Measurements from ENCODE around the gene SCARB1. TPM values are rescaled to one million over a fixed set of nuclear protein-coding genes. Genes with fewer than 3 reads are reported as not detected.

Gene SCARB1
- total RNA-seq, 1 donor from 2014 or later: 44.5 TPM

DNA sequence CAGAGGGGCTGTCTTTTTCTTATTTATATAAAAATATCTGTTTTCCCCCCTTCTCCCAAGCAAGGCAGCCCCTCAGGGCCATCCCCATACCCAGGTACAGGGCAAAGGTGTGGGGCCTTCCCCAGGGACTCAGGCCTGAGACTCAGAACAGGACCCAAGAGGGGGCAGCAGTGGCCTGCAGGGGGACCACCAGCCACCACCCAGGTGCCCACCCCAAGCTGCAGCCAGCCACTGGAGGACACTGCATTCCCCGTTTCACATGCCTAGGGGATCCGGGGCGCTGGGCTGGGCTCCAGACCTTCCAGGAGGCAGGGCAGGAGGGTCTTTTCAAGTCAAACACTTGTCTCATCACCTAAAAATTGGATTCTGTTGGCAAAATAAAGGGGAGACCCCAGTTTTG lies 83.3 kb downstream of the SCARB1 start:
- peaks cover under 1% of the 10 kb centered on the region for H3K9me3 Mint-ChIP-seq (ENCODE audit: unreplicated experiment)

DNA sequence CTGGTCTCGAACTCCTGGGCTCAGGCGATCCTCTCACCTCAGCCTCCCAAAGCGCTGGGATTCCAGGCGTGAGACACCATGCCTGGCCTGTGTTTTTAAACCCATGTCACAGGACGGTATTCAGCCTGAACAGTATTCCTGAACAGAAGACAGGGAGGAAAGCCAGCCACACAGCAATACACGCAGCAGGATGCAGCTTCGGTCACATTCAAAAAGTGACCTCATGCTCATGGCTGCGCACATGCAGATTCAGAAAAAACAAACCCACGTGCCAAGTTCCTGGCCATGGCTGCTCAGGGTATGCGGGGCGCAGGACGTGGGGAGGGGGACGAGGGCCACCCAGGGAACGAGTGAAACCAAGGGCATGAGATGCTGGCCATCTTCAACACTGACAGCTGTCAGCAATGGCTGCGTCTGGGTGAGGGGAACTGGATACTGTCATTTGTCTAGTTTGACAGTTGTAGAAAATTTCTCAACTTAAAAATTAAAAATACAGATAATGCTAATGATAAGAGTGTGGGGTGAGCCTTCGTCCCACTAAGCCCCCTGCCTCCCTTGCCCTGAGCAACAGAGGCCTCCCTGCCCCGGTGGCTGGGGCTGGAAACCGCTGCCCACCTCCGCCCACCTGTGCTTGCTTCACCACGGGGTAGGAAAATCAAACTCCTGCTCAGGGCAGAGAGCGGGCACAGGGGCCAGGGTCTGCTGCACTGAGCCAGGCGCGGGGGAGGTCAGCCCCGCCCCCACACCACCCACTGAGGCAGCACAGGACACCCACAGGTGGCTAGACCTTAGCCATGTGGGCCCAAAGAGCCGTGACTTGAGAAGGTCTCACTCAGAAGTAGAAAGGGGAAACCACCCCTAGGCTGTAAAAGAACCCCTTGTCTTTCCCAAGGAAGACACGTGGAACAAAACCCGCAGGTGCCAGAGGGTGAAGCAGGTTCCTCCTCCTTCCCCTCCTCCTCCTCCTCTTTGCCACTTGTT lies 84.2 kb downstream of the SCARB1 start:
- no peak overlapping the region for H3K9ac ChIP-seq (ENCODE audit: low read length)
- Mint-ChIP-seq H3K9me3 (ENCODE audit: unreplicated experiment) (peaks cover 4% of the 10 kb centered on the region), H3K27me3 (ENCODE audit: low read depth, unreplicated experiment) (peaks cover 3% of the 10 kb centered on the region), H3K36me3 (ENCODE audit: low read depth, unreplicated experiment) (peaks cover 5% of the 10 kb centered on the region), H3K4me1 (ENCODE audit: low read depth, unreplicated experiment) (no peaks in the 10 kb centered on the region), H3K4me3 (ENCODE audit: unreplicated experiment) (no peak overlapping the region), H3K27ac (ENCODE audit: unreplicated experiment) (no peak overlapping the region)
- DNase-seq (ENCODE audit: low read depth) (no peak), FAIRE-seq (no peak)
- no peaks in the 10 kb centered on the region for H3K27me3 ChIP-seq (ENCODE audit: insufficient read depth, low read length)
- peaks cover 16% of the 10 kb centered on the region for H3K4me1 ChIP-seq (ENCODE audit: insufficient read depth, low read length)
- no peaks in the 10 kb centered on the region for H3K36me3 ChIP-seq (ENCODE audit: insufficient read depth, low read length)
- H3K9me3 ChIP-seq (ENCODE audit: insufficient read depth, low read depth, low read length): no peaks in the 10 kb centered on the region
- no peak overlapping the region for H3K4me2 ChIP-seq (ENCODE audit: low read length)
- H3K27ac ChIP-seq (ENCODE audit: low read depth, low read length): no peak overlapping the region
- H2AFZ ChIP-seq (ENCODE audit: low read depth, low read length): no peak overlapping the region
- TF ChIP-seq, protein P1, sequence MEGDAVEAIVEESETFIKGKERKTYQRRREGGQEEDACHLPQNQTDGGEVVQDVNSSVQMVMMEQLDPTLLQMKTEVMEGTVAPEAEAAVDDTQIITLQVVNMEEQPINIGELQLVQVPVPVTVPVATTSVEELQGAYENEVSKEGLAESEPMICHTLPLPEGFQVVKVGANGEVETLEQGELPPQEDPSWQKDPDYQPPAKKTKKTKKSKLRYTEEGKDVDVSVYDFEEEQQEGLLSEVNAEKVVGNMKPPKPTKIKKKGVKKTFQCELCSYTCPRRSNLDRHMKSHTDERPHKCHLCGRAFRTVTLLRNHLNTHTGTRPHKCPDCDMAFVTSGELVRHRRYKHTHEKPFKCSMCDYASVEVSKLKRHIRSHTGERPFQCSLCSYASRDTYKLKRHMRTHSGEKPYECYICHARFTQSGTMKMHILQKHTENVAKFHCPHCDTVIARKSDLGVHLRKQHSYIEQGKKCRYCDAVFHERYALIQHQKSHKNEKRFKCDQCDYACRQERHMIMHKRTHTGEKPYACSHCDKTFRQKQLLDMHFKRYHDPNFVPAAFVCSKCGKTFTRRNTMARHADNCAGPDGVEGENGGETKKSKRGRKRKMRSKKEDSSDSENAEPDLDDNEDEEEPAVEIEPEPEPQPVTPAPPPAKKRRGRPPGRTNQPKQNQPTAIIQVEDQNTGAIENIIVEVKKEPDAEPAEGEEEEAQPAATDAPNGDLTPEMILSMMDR (IDR thresholded peaks at IDR 0.05; ENCODE audit: insufficient read depth, low read depth, low read length): no peak
- TF ChIP-seq EZH2 (IDR thresholded peaks at IDR 0.05; ENCODE audit: insufficient read depth, low read length): no peak
- H3K79me2 ChIP-seq (ENCODE audit: insufficient read depth, low read length): no peaks in the 10 kb centered on the region
- H4K20me1 ChIP-seq (ENCODE audit: insufficient read depth, low read length): no peaks in the 10 kb centered on the region
- no peak overlapping the region for H3K4me3 ChIP-seq (ENCODE audit: insufficient read depth, low read depth, low read length)

More for the DNA sequence above, 83.3 kb downstream of the SCARB1 start:
- no peak overlapping the region for H3K4me3 ChIP-seq (ENCODE audit: insufficient read depth, low read depth, low read length)
- DNase-seq (ENCODE audit: low read depth): no peak
- no peak overlapping the region for H2AFZ ChIP-seq (ENCODE audit: low read depth, low read length)
- no peak for TF ChIP-seq EZH2 (IDR thresholded peaks at IDR 0.05; ENCODE audit: insufficient read depth, low read length)
- TF ChIP-seq, protein P1 (IDR thresholded peaks at IDR 0.05; ENCODE audit: insufficient read depth, low read depth, low read length): no peak
- H3K27ac ChIP-seq (ENCODE audit: low read depth, low read length): no peak overlapping the region
- H3K9ac ChIP-seq (ENCODE audit: low read length): no peak overlapping the region
- Mint-ChIP-seq H3K4me1 (ENCODE audit: low read depth, unreplicated experiment) (no peaks in the 10 kb centered on the region), H3K4me3 (ENCODE audit: unreplicated experiment) (no peak overlapping the region), H3K36me3 (ENCODE audit: low read depth, unreplicated experiment) (peaks cover 7% of the 10 kb centered on the region), H3K27me3 (ENCODE audit: low read depth, unreplicated experiment) (peaks cover 3% of the 10 kb centered on the region), H3K27ac (ENCODE audit: unreplicated experiment) (no peak overlapping the region)
- H3K79me2 ChIP-seq (ENCODE audit: insufficient read depth, low read length): no peaks in the 10 kb centered on the region
- H3K36me3 ChIP-seq (ENCODE audit: insufficient read depth, low read length): no peaks in the 10 kb centered on the region
- peaks cover 9% of the 10 kb centered on the region for H3K4me1 ChIP-seq (ENCODE audit: insufficient read depth, low read length)
- no peaks in the 10 kb centered on the region for H3K9me3 ChIP-seq (ENCODE audit: insufficient read depth, low read depth, low read length)
- FAIRE-seq: no peak
- no peaks in the 10 kb centered on the region for H4K20me1 ChIP-seq (ENCODE audit: insufficient read depth, low read length)
- no peaks in the 10 kb centered on the region for H3K27me3 ChIP-seq (ENCODE audit: insufficient read depth, low read length)
- no peak overlapping the region for H3K4me2 ChIP-seq (ENCODE audit: low read length)

DNA sequence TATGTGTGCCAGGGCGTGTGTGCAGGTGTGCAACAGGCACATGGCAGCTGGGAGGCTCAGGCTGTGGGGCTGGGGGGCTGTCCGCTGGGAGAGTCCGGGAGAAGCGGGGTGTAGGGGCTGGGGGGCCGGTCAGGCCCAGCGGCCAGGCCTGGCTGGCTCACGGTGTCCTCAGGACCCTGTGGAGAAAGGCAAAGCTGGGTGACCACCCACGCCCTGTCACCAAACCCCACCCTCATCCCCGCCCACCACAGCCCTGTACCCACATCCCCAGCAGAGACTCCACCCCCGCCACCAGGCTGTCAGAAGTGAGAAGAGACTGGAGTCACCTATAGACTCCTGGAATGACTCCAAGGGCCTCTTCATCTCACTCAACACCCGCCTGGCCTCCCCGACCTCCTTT lies 85.3 kb downstream of the SCARB1 start:
- peaks cover 2% of the 10 kb centered on the region for H3K36me3 Mint-ChIP-seq (ENCODE audit: low read depth, unreplicated experiment)
- DNase-seq (ENCODE audit: low read depth) (no peak), FAIRE-seq (no peak)
- H3K27me3 Mint-ChIP-seq (ENCODE audit: low read depth, unreplicated experiment): peaks cover 3% of the 10 kb centered on the region
- H3K36me3 ChIP-seq (ENCODE audit: insufficient read depth, low read length): no peaks in the 10 kb centered on the region
- H3K9me3 Mint-ChIP-seq (ENCODE audit: unreplicated experiment): peaks cover 4% of the 10 kb centered on the region
- no peak overlapping the region for H3K4me3 ChIP-seq (ENCODE audit: insufficient read depth, low read depth, low read length)
- peaks cover 20% of the 10 kb centered on the region for H3K4me1 ChIP-seq (ENCODE audit: insufficient read depth, low read length)
- no peaks in the 10 kb centered on the region for H3K27me3 ChIP-seq (ENCODE audit: insufficient read depth, low read length)
- no peak overlapping the region for H2AFZ ChIP-seq (ENCODE audit: low read depth, low read length)
- no peaks in the 10 kb centered on the region for H4K20me1 ChIP-seq (ENCODE audit: insufficient read depth, low read length)
- no peaks in the 10 kb centered on the region for H3K79me2 ChIP-seq (ENCODE audit: insufficient read depth, low read length)
- H3K27ac ChIP-seq (ENCODE audit: low read depth, low read length): no peak overlapping the region
- H3K4me2 ChIP-seq (ENCODE audit: low read length): no peak overlapping the region
- no peak for TF ChIP-seq EZH2 (IDR thresholded peaks at IDR 0.05; ENCODE audit: insufficient read depth, low read length)
- TF ChIP-seq, protein P1 (IDR thresholded peaks at IDR 0.05; ENCODE audit: insufficient read depth, low read depth, low read length): no peak
- no peaks in the 10 kb centered on the region for H3K4me1 Mint-ChIP-seq (ENCODE audit: low read depth, unreplicated experiment)
- no peak overlapping the region for H3K4me3 Mint-ChIP-seq (ENCODE audit: unreplicated experiment)
- no peak overlapping the region for H3K9ac ChIP-seq (ENCODE audit: low read length)
- no peaks in the 10 kb centered on the region for H3K9me3 ChIP-seq (ENCODE audit: insufficient read depth, low read depth, low read length)
- no peak overlapping the region for H3K27ac Mint-ChIP-seq (ENCODE audit: unreplicated experiment)

All from astrocyte (in vitro differentiated cells and primary cell).